NB4 (cell line): ENCODE data around the gene NCR1.
"Not testable (repeated sequence)": the region's sequence is repeated elsewhere in the genome, so short reads cannot be mapped to it uniquely, and the experiment has no call there.

ENCODE experiments used
- DNase-seq: peaks from one replicate; pipeline ENCODE4 v3.0.0; 2010; ENCODE audit warnings: low read depth
- H3K4me3 ChIP-seq: one replicate; pipeline ENCODE4 v1.5.1; 2011; ENCODE audit warnings: mild to moderate bottlenecking, low read depth, low read length, moderate library complexity
- CTCF ChIP-seq: IDR thresholded peaks from one replicate; pipeline ENCODE4 v1.5.1; 2012; ENCODE audit warnings: low read depth, low read length
- MAX ChIP-seq: IDR thresholded peaks from 2 replicates; pipeline ENCODE4 v1.6.1; 2011; ENCODE audit warnings: low read depth, low read length
- MYC ChIP-seq: IDR thresholded peaks from 2 replicates; pipeline ENCODE4 v1.6.1; 2011; ENCODE audit warnings: low read depth, low read length
- POLR2A ChIP-seq: IDR thresholded peaks from 2 replicates; pipeline ENCODE4 v1.6.1; 2011; ENCODE audit warnings: mild to moderate bottlenecking; ENCODE audit not compliant: insufficient read length; ENCODE audit errors: extremely low read depth

The NCR1 gene

GRCh38 chr19:54906819-54907218 lies 871 bp downstream of the NCR1 start:
- TF ChIP-seq MAX (no peak), CTCF (no peak), POLR2A (no peak), MYC (no peak)
- no peak for DNase-seq
- H3K4me3 ChIP-seq, result no peak overlapping the region

- DNase-seq, result not testable (repeated sequence)
These were observed 2.0 kb downstream of the NCR1 start for GRCh38 chr19:54907899-54908298.

GRCh38 chr19:54916822-54917221 lies 10.9 kb downstream of the NCR1 start:
- peak; percentile 29 for DNase-seq
- H3K4me3 ChIP-seq, result no peak overlapping the region
- TF ChIP-seq CTCF (no peak), POLR2A (no peak), MYC (no peak), MAX (no peak)

More at GRCh38 chr19:54907899-54908298, 2.0 kb downstream of the NCR1 start:
- not testable (repeated sequence) for H3K4me3 ChIP-seq

GRCh38 chr19:54918499-54918898 lies 12.6 kb downstream of the NCR1 start:
- no peak overlapping the region for H3K4me3 ChIP-seq
- TF ChIP-seq MAX (no peak), CTCF (no peak), MYC (no peak), POLR2A (no peak)
- DNase-seq, result no peak

GRCh38 chr19:54919646-54920563 lies 14.0 kb downstream of the NCR1 start:
- DNase-seq, result peak; percentile 24
- H3K4me3 ChIP-seq, result not testable (repeated sequence)

GRCh38 chr19:54921082-54921481 lies 15.1 kb downstream of the NCR1 start:
- TF ChIP-seq MYC, result no peak
- TF ChIP-seq MAX, result no peak
- no peak for TF ChIP-seq POLR2A
- no peak for TF ChIP-seq CTCF
- no peak overlapping the region for H3K4me3 ChIP-seq
- DNase-seq, result no peak

GRCh38 chr19:54923276-54923675 lies 17.3 kb downstream of the NCR1 start:
- DNase-seq, result no peak
- TF ChIP-seq CTCF (no peak), POLR2A (no peak), MAX (no peak), MYC (no peak)
- H3K4me3 ChIP-seq, result no peak overlapping the region
